Endothelial cell of umbilical vein (primary cell): ENCODE measurements around the gene RANBP1. TPM values are rescaled to one million over a fixed set of nuclear protein-coding genes. Genes with fewer than 3 reads are reported as not detected.

Experiments used
- BruUV-seq: library from RNA; stranded (reverse); fragments of 400-500 nt; replicated peaks from 2 replicates; lab custom pipeline; 2021; lab: Mats Ljungman, UMichigan
- CTCF ChIA-PET: fragments of 300-600, 350-600 bp; sonication (Branson Sonifier 250); formaldehyde crosslinking; loops from one replicate; lab custom pipeline; 2021; ENCODE audit warnings: antibody characterized with exemption, inconsistent platforms; lab: Charles Lee
- POLR2A ChIA-PET: fragments of 300-600, 350-600 bp; sonication (Branson Sonifier 250); formaldehyde crosslinking; loops from one replicate; lab custom pipeline; 2021; ENCODE audit warnings: antibody characterized with exemption, inconsistent platforms; lab: Charles Lee
- DNase-seq: peaks from one replicate; pipeline ENCODE4 v3.0.0-alpha.2; 2011; ENCODE audit warnings: low read depth, low spot score
- FAIRE-seq: peaks from 2 replicates; lab custom pipeline; 2011; peaks lifted over from hg19 to GRCh38; lab: Jason Lieb, UNC
- H2AFZ ChIP-seq: 2 replicates; pipeline ENCODE4 v1.6.0; 2012; ENCODE audit warnings: low read depth, low read length, control low read depth, inconsistent platforms
- H3K27ac ChIP-seq: 2 replicates; pipeline ENCODE4 v1.5.1; 2011; ENCODE audit warnings: low read depth, mild to moderate bottlenecking, control low read depth, low read length, moderate library complexity; ENCODE audit not compliant: insufficient read depth
- H3K27me3 ChIP-seq, 2 experiments: 2 replicates each; pipeline versions ENCODE4 v1.6.0 to v1.6.1; 2011; ENCODE audit warnings: low read length in 2 of 2, mixed read lengths in 1 of 2; ENCODE audit not compliant: control insufficient read depth in 2 of 2, insufficient read depth in 2 of 2
- H3K36me3 ChIP-seq, 2 experiments: 2 replicates in 1 of 2; 3 replicates in 1 of 2; pipeline ENCODE4 v1.5.1; 2011; ENCODE audit warnings: low read length in 2 of 2, mild to moderate bottlenecking in 1 of 2, moderate library complexity in 1 of 2; ENCODE audit not compliant: control insufficient read depth in 2 of 2, insufficient read depth in 2 of 2; ENCODE audit errors: extremely low read depth in 1 of 2
- H3K4me1 ChIP-seq: 3 replicates; pipeline ENCODE4 v1.5.1; 2011; ENCODE audit warnings: mild to moderate bottlenecking, low read length; ENCODE audit not compliant: control insufficient read depth, insufficient read depth; ENCODE audit errors: extremely low read depth
- H3K4me2 ChIP-seq: 2 replicates; pipeline ENCODE4 v1.6.1; 2011; ENCODE audit warnings: low read length, control low read depth, mixed read lengths; ENCODE audit not compliant: insufficient read depth
- H3K4me3 ChIP-seq, 3 experiments: fragments of 200-600 bp in 1 of 3; sonication (generic), shearing (Covaris generic) in 1 of 3; replicated peaks in 1 of 3; 2 replicates each; pipeline ENCODE4 v1.5.1; 2011 to 2016; ENCODE audit warnings: control low read depth in 3 of 3, low read length in 3 of 3, mild to moderate bottlenecking in 2 of 3, inconsistent platforms in 1 of 3, low read depth in 1 of 3, moderate library complexity in 1 of 3; ENCODE audit not compliant: insufficient read depth in 1 of 3
- H3K79me2 ChIP-seq: 2 replicates; pipeline ENCODE4 v1.6.0; 2012; ENCODE audit warnings: low read length, inconsistent platforms; ENCODE audit not compliant: control insufficient read depth, insufficient read depth
- H3K9ac ChIP-seq: replicated peaks from 2 replicates; pipeline ENCODE3; 2011; ENCODE audit warnings: low read length, control low read depth; ENCODE audit not compliant: insufficient read depth; ENCODE audit errors: extremely low read depth
- H3K9me1 ChIP-seq: replicated peaks from 3 replicates; pipeline ENCODE4 v1.6.0; 2011; ENCODE audit warnings: mild to moderate bottlenecking, low read length; ENCODE audit not compliant: control insufficient read depth, insufficient read depth; ENCODE audit errors: extremely low read depth
- H3K9me3 ChIP-seq: replicated peaks from 2 replicates; pipeline ENCODE4 v1.5.1; 2012; ENCODE audit warnings: low read length, inconsistent platforms; ENCODE audit not compliant: control insufficient read depth, insufficient read depth
- H4K20me1 ChIP-seq: replicated peaks from 2 replicates; pipeline ENCODE3; 2011; ENCODE audit warnings: mild to moderate bottlenecking, low read length; ENCODE audit not compliant: control insufficient read depth, insufficient read depth; ENCODE audit errors: extremely low read depth
- EZH2 ChIP-seq: IDR thresholded peaks from 2 replicates; pipeline ENCODE4 v1.6.1; 2012; ENCODE audit warnings: borderline replicate concordance, low read depth, mild to moderate bottlenecking, moderate library complexity, low read length, inconsistent platforms; ENCODE audit not compliant: severe bottlenecking
- FOS ChIP-seq: IDR thresholded peaks from 2 replicates; pipeline ENCODE4 v1.6.1; 2011; ENCODE audit warnings: mild to moderate bottlenecking, low read length, moderate library complexity, borderline replicate concordance; ENCODE audit not compliant: insufficient read depth
- JUN ChIP-seq: IDR thresholded peaks from 2 replicates; pipeline ENCODE4 v1.6.1; 2011; ENCODE audit warnings: borderline replicate concordance, low read depth; ENCODE audit not compliant: insufficient read length, insufficient read depth
- dilution Hi-C: fragments of 300-500 bp; cut with MboI; formaldehyde crosslinking; loops from one replicate; pipeline ENCODE4 v1.15.0; 2019; ENCODE audit warnings: low sequenced_read_pairs; ENCODE audit not compliant: extremely low pct_ligation_motif_present
- intact Hi-C: fragments of 100-400 bp; cut with micrococcal nuclease; formaldehyde crosslinking; loops from one replicate; pipeline ENCODE4 v1.10.0; 2022
- polyA plus RNA-seq, 4 experiments: library from polyadenylated mRNA; depleted of rRNA in 3 of 4; stranded (reverse) in 3 of 4; unstranded in 1 of 4; fragments of >200 nt; gene quantifications; 2 replicates each; pipeline versions ENCODE4 v1.2.1 to v1.2.3, GENCODE V29; 2011 to 2012; ENCODE audit warnings: missing spikeins in 1 of 4
- total RNA-seq: library from RNA; stranded (reverse); gene quantifications from 2 replicates; pipeline ENCODE4 v1.2.3, GENCODE V29; 2021

The RANBP1 gene
- total and polyA plus RNA-seq, 2 donors (not counting 3 experiments of a cell fraction or from before 2014, with no cell fraction given) = 228 to 247 TPM

- ChIA-PET CTCF (no interaction called here), POLR2A (no interaction called here)
- FAIRE-seq = no peak
Observed at GRCh38 chr22:20165913-20166312, 50.0 kb downstream of the RANBP1 start.

GRCh38 chr22:20166703-20167102 is 50.8 kb downstream of the RANBP1 start:
- H3K4me3 ChIP-seq = no peak overlapping the region
- H3K27me3 ChIP-seq = no peaks in the 10 kb centered on the region
- TF ChIP-seq JUN = no peak
- TF ChIP-seq FOS = no peak
- no peaks in the 10 kb centered on the region for H3K9me3 ChIP-seq
- BruUV-seq = no TSS peak
- DNase-seq = no peak
- FAIRE-seq = no peak
- no peaks in the 10 kb centered on the region for H3K9me1 ChIP-seq
- H3K36me3 ChIP-seq = no peaks in the 10 kb centered on the region
- H3K4me2 ChIP-seq = no peak overlapping the region
- H3K79me2 ChIP-seq = no peaks in the 10 kb centered on the region
- H3K27ac ChIP-seq = no peak overlapping the region
- H2AFZ ChIP-seq = no peak overlapping the region
- POLR2A ChIA-PET = no interaction called here
- CTCF ChIA-PET = interaction anchor here (0.6 kb wide), 1 partner anchor 10 kb away, joined by 3 read pairs; no protein-coding TSS in a partner anchor
- no peaks in the 10 kb centered on the region for H3K4me1 ChIP-seq
- dilution Hi-C loops (no loop called here), intact Hi-C loops (no loop called here)
- no peak overlapping the region for H3K9ac ChIP-seq
- no peaks in the 10 kb centered on the region for H4K20me1 ChIP-seq

More at GRCh38 chr22:20165913-20166312, 50.0 kb downstream of the RANBP1 start:
- no peak overlapping the region for H3K27ac ChIP-seq
- H3K4me3 ChIP-seq = no peak overlapping the region
- H3K9ac ChIP-seq = no peak overlapping the region
- no peaks in the 10 kb centered on the region for H3K9me1 ChIP-seq
- intact Hi-C loops (no loop called here), dilution Hi-C loops (no loop called here)
- no peaks in the 10 kb centered on the region for H3K4me1 ChIP-seq
- H3K9me3 ChIP-seq = no peaks in the 10 kb centered on the region
- H2AFZ ChIP-seq = no peak overlapping the region
- no peaks in the 10 kb centered on the region for H3K27me3 ChIP-seq
- TF ChIP-seq EZH2 = no peak
- DNase-seq = no peak
- BruUV-seq = no TSS peak
- no peaks in the 10 kb centered on the region for H3K36me3 ChIP-seq
- H3K4me2 ChIP-seq = no peak overlapping the region
- no peaks in the 10 kb centered on the region for H4K20me1 ChIP-seq
- H3K79me2 ChIP-seq = no peaks in the 10 kb centered on the region
